Tibial nerve (tissue), 4 donors: ENCODE results near the gene ACER2.

ENCODE experiments used
- CTCF ChIP-seq, 5 experiments: fragments of 200-600 bp in 3 of 5; fragments of 450-650 bp in 2 of 5; sonication (generic) in 3 of 5; IDR thresholded peaks; one replicate each; pipeline ENCODE4 v1.5.1; 2016 to 2019; ENCODE audit warnings: antibody characterized with exemption in 5 of 5, mild to moderate bottlenecking in 3 of 5, moderate library complexity in 2 of 5
- EP300 ChIP-seq, 2 donors: sonication (generic); formaldehyde crosslinking; IDR thresholded peaks; one replicate each; pipeline ENCODE4 v1.6.1; 2017; ENCODE audit warnings: antibody characterized with exemption in 2 of 2, mild to moderate bottlenecking in 1 of 2

DNA sequence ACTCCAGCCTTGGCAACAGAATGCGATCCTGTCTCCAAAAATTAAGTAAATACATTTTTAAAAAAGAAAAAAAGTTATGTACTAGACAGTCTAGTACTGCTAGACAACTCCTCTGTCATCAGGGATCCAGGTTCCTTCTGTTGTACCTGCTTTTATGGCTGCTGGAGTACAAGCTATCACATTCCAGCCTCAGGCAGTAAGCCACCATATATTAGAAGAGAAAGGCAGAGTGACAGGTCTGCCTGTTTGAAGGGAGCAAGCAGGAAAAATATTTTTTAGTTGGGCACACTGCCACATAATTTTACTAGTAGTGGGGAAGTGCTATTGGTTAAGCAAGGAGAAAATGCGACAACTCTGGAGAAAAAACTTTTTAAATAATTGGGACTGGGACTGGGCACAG lies 39.7 kb upstream of the ACER2 start:
- TF ChIP-seq EP300 (IDR thresholded peaks at IDR 0.05): no peak
- no peak for TF ChIP-seq CTCF (IDR thresholded peaks at IDR 0.05)
